GM12878 (cell line): ENCODE data around the gene MPZL3. TPM values are rescaled to one million over a fixed set of nuclear protein-coding genes. Genes with fewer than 3 reads are reported as not detected.
A peak's percentile ranks its signal among the peaks of the same experiment; 100 is the strongest.

Source experiments
- ATAC-seq: fragments of 200-7000 bp; cut with Tn5 transposase; 3 replicates; pipeline ENCODE4 v1.9.1; 2020; ENCODE audit warnings: mild to moderate bottlenecking, moderate library complexity
- BruUV-seq: library from RNA; stranded (reverse); fragments of 400-500 nt; replicated peaks from 2 replicates; lab custom pipeline; 2021; lab: Mats Ljungman, UMichigan
- CTCF ChIA-PET: fragments of 300-600 bp; sonication (Branson Sonifier 250); formaldehyde crosslinking; extraction: SDS; loops from one replicate; lab custom pipeline; 2021; ENCODE audit warnings: inconsistent platforms; lab: Yijun Ruan, JAX
- POLR2A ChIA-PET: fragments of 350-600 bp; formaldehyde crosslinking; extraction: SDS; loops from one replicate; lab custom pipeline; 2021; ENCODE audit warnings: inconsistent platforms; lab: Charles Lee
- RAD21 ChIA-PET: fragments of 300-600 bp; sonication (Branson Sonifier 250); formaldehyde crosslinking; loops from one replicate; lab custom pipeline; 2023; ENCODE audit warnings: antibody characterized with exemption; ENCODE audit not compliant: unreplicated experiment; lab: Charles Lee
- SMC1A ChIA-PET: fragments of 300-600 bp; sonication (Branson Sonifier 250); formaldehyde crosslinking; loops from one replicate; lab custom pipeline; 2023; ENCODE audit not compliant: unreplicated experiment, uncharacterized antibody; lab: Charles Lee
- DNase-seq: peaks from one replicate; pipeline ENCODE4 v3.0.0-alpha.2; 2011; ENCODE audit warnings: low read depth, low spot score
- FAIRE-seq: peaks from 3 replicates; lab custom pipeline; 2011; peaks lifted over from hg19 to GRCh38; lab: Jason Lieb, UNC
- H2AFZ ChIP-seq: 2 replicates; pipeline ENCODE4 v1.6.0; 2011; ENCODE audit warnings: low read depth, low read length, control low read depth; ENCODE audit not compliant: control insufficient read depth
- H3K27ac ChIP-seq: 2 replicates; pipeline ENCODE4 v1.5.1; 2011; ENCODE audit warnings: control low read depth; ENCODE audit not compliant: control insufficient read depth, insufficient read depth
- H3K27me3 ChIP-seq, 2 experiments: replicated peaks in 1 of 2; 2 replicates each; pipeline versions ENCODE4 v1.6.0 to v1.6.1; 2011; ENCODE audit warnings: low read length in 1 of 2; ENCODE audit not compliant: control insufficient read depth in 2 of 2, insufficient read depth in 2 of 2
- H3K36me3 ChIP-seq, 2 experiments: 2 replicates each; pipeline ENCODE4 v1.5.1; 2011; ENCODE audit warnings: low read length in 1 of 2; ENCODE audit not compliant: control insufficient read depth in 2 of 2, insufficient read depth in 2 of 2
- H3K4me1 ChIP-seq: 2 replicates; pipeline ENCODE4 v1.6.1; 2011; ENCODE audit warnings: mild to moderate bottlenecking, low read length, moderate library complexity, mixed read lengths; ENCODE audit not compliant: control insufficient read depth, insufficient read depth
- H3K4me2 ChIP-seq: 2 replicates; pipeline ENCODE4 v1.6.0; 2011; ENCODE audit warnings: control low read depth; ENCODE audit not compliant: control insufficient read depth, insufficient read depth
- H3K4me3 ChIP-seq: fragments of 200-600 bp; sonication (generic); 2 replicates; pipeline ENCODE4 v1.5.1; 2016
- H3K79me2 ChIP-seq: 2 replicates; pipeline ENCODE4 v1.6.0; 2011; ENCODE audit warnings: low read length; ENCODE audit not compliant: control insufficient read depth, insufficient read depth
- H3K9ac ChIP-seq: 2 replicates; pipeline ENCODE4 v1.8.0; 2011; ENCODE audit warnings: low read length, control low read depth, mixed read lengths; ENCODE audit not compliant: control insufficient read depth, insufficient read depth
- H3K9me3 ChIP-seq: replicated peaks from 3 replicates; pipeline ENCODE4 v1.5.1; 2011; ENCODE audit warnings: mild to moderate bottlenecking, low read length; ENCODE audit not compliant: control insufficient read depth, insufficient read depth
- H4K20me1 ChIP-seq: 2 replicates; pipeline ENCODE4 v1.6.0; 2011; ENCODE audit not compliant: control insufficient read depth, insufficient read depth
- MEF2B ChIP-seq: fragments of 450-650 bp; IDR thresholded peaks from 2 replicates; pipeline ENCODE4 v1.6.1; 2018; ENCODE audit warnings: mild to moderate bottlenecking, moderate library complexity; ENCODE audit not compliant: partially characterized antibody, poor library complexity, severe bottlenecking
- WGBS: methylation state at CpG from one replicate; pipeline ENCODE4 v1.1.6; 2016; ENCODE audit warnings: low lambda C conversion rate; ENCODE audit not compliant: insufficient replicate concordance, insufficient coverage; ENCODE audit errors: missing lambda C conversion rate; 5-methylcytosine and 5-hydroxymethylcytosine counted together
- in situ Hi-C: fragments of 300-500 bp; cut with MboI; formaldehyde crosslinking; loops from 9 replicates; pipeline ENCODE4 v1.14.3; 2018; ENCODE audit warnings: mixed read lengths
- intact Hi-C: fragments of 100-400 bp; cut with micrococcal nuclease; formaldehyde crosslinking; loops from one replicate; pipeline ENCODE4 v1.14.2; 2022; ENCODE audit not compliant: unreplicated experiment
- polyA plus RNA-seq, 11 experiments: library from polyadenylated mRNA; depleted of rRNA in 4 of 11; unstranded in 6 of 11; stranded (reverse) in 5 of 11; fragments of >200 nt; fragmentation: Nextera tagmentation in 4 of 11; fragmentation: Illumina TruSeq in 1 of 11; extraction: Ambion mirVana in 4 of 11; extraction: Trizol in 1 of 11; gene quantifications; 1 replicate in 1 of 11; 2 replicates in 10 of 11; pipeline versions ENCODE4 v1.2.1 to v1.2.3, GENCODE V29; 2011 to 2016; ENCODE audit warnings: inconsistent platforms in 2 of 11, missing spikeins in 2 of 11, low read depth in 1 of 11
- total RNA-seq, 4 experiments: library from RNA; depleted of rRNA in 3 of 4; stranded (reverse); fragments of >200 nt in 3 of 4; fragmentation: Illumina TruSeq in 1 of 4; extraction: Trizol in 1 of 4; gene quantifications; 2 replicates each; pipeline versions ENCODE4 v1.2.1 to v1.2.3, GENCODE V29; 2013 to 2021
- TF ChIP-seq, protein P1 (sequence below): fragments of 450-650 bp; IDR thresholded peaks from 2 replicates; pipeline ENCODE4 v1.6.1; 2017; ENCODE audit warnings: antibody characterized with exemption, mild to moderate bottlenecking, moderate library complexity

Gene MPZL3
- total and polyA plus RNA-seq, 10 of the 15 experiments (the other 5 are each of a cell fraction or from before 2014, with no cell fraction given), result 2.1 to 7.5 (median 6.2) TPM

DNA sequence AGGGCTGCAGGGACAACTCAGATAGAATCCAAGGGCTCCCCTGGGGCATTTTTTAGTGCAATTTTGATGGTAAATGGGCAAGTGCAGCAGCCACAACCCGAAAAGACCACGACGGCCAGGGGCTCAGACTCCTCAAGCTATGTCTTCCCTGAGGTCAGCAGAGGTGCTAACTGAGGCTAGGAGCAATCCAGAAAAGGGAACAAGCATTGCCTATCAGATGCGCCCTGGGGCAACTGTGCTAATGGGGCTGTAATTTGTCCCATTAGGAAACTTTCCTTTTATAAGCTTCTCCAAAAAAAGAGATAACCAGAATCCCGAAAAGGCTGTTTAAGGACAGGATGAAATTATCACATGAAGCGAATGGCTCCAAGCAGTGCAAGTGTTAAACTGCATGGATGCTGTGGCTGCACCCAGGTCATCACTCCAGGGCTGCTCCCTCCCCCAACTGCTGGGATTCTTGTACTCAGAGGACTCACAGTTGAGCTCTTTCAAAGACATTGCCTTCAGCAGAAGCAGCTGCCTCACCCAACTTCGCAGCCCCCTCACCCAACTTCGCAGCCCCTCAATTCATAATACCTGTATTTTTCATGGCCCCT lies 49.5 kb upstream of the MPZL3 start:
- H3K4me3 ChIP-seq, result no peak overlapping the region
- TF ChIP-seq MEF2B, result peak; percentile 15
- TF ChIP-seq, protein P1, sequence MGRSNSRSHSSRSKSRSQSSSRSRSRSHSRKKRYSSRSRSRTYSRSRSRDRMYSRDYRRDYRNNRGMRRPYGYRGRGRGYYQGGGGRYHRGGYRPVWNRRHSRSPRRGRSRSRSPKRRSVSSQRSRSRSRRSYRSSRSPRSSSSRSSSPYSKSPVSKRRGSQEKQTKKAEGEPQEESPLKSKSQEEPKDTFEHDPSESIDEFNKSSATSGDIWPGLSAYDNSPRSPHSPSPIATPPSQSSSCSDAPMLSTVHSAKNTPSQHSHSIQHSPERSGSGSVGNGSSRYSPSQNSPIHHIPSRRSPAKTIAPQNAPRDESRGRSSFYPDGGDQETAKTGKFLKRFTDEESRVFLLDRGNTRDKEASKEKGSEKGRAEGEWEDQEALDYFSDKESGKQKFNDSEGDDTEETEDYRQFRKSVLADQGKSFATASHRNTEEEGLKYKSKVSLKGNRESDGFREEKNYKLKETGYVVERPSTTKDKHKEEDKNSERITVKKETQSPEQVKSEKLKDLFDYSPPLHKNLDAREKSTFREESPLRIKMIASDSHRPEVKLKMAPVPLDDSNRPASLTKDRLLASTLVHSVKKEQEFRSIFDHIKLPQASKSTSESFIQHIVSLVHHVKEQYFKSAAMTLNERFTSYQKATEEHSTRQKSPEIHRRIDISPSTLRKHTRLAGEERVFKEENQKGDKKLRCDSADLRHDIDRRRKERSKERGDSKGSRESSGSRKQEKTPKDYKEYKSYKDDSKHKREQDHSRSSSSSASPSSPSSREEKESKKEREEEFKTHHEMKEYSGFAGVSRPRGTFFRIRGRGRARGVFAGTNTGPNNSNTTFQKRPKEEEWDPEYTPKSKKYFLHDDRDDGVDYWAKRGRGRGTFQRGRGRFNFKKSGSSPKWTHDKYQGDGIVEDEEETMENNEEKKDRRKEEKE, result no peak
- no TSS peak for BruUV-seq
- SMC1A ChIA-PET, result interaction anchor here (1.1 kb wide), 2 partner anchors 10 to 103 kb away, joined by 3 to 7 read pairs; no protein-coding TSS in a partner anchor
- no peaks in the 10 kb centered on the region for H4K20me1 ChIP-seq
- H3K27me3 ChIP-seq, result peaks cover 0 to 2% of the 10 kb centered on the region in 2 experiments; a peak in 1 of 4 replicates
- no peak overlapping the region for H3K4me2 ChIP-seq
- H3K4me1 ChIP-seq, result peaks cover 4% of the 10 kb centered on the region; the same call in 1 of the 2 replicates
- FAIRE-seq (no peak), ATAC-seq (no peak; the same call in 1 of the 3 replicates), DNase-seq (no peak)
- POLR2A ChIA-PET, result interaction anchor here (0.5 to 1.0 kb wide), 3 partner anchors 12 to 124 kb away, joined by 3 to 4 read pairs (median 4); no protein-coding TSS in a partner anchor
- H3K9me3 ChIP-seq, result no peaks in the 10 kb centered on the region; the same call in 2 of the 3 replicates
- 4% methylated on average over 8 of the region's 8 CpGs for WGBS
- H3K36me3 ChIP-seq, result no peaks in the 10 kb centered on the region
- H2AFZ ChIP-seq, result no peak overlapping the region
- H3K79me2 ChIP-seq, result no peaks in the 10 kb centered on the region
- H3K9ac ChIP-seq, result no peak overlapping the region
- H3K27ac ChIP-seq, result no peak overlapping the region
- RAD21 ChIA-PET, result interaction anchor here (1.4 kb wide), 1 partner anchor 52 kb away, joined by 6 read pairs; no protein-coding TSS in a partner anchor
- CTCF ChIA-PET, result interaction anchor here (0.5 to 2.8 kb wide), 8 partner anchors 10 to 230 kb away, joined by 3 to 14 read pairs (median 3); no protein-coding TSS in a partner anchor
- in situ Hi-C loops, result no loop called here
- intact Hi-C loops, result no loop called here
